Non-pigmented ciliary epithelial cell (primary cell): ENCODE measurements around the gene FER1L5.

Experiments
- DNase-seq: peaks from one replicate; pipeline ENCODE4 v3.0.0-alpha.2; 2010; ENCODE audit warnings: low read depth

The FER1L5 gene

DNA sequence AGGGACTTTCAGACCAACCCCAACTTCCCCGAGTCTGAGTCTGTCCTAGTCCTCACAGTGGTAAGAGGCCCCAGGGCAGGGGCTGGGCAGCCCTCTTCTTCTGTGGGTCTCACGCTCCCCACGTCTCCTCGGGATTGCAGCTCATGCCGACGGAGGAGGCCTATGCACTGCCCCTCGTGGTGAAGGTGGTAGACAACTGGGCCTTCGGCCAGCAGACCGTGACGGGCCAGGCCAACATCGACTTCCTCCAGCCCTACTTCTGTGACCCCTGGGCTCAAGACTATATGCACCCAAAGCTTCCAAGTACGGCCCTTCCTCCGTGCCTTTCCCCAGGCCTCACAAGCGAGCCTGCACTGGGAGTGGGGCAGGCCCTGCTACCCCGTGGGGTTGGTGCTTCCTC is 53.0 kb downstream of the FER1L5 start:
- no peak for DNase-seq

DNA sequence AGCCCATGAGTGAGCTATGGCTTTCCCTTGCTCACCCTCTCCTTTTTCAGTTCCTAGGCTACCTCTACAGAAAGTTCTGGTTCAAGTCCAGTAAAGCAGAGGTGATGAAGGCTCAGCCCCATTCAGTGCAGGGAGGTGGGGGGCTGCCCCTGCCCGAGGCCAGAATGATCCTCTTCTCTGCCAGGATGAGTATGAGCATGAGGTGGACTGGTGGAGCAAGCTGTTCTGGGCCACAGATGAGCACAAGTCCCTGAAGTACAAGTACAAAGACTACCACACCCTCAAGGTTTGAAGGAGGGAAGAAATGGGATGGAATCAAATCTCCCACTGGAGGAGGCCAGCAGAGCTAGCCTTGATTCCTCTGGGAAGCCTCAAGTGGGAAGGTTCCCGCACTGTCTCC is 54.9 kb downstream of the FER1L5 start:
- DNase-seq, result no peak

DNA sequence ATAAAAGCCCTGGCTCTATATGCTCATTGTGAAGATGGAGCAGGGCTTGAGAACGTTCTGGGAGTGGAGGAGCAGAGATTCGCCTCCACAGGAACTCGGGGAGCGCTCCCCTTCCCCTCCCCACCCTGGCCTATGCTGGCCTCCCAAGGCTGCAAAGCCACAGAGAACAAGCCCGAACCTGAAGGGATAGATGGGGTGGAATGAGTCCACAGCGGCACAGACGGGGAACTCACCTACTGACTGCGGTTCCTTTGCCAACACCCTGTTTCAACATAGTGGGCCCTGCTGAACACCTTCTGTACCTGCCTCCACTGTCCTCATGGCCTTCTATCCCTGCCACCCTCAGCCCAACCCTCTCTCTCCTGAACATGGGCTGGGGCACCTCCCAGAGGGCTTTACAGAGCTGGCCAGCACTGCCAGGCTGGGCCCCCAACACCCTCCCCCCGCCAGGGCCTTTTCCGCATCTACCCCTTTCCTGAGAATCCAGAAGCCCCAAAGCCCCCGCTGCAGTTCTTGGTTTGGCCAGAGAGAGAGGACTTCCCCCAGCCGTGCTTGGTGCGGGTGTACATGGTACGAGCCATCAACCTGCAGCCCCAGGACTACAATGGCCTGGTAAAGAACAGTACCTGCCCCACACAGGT is 55.8 kb downstream of the FER1L5 start:
- no peak for DNase-seq

DNA sequence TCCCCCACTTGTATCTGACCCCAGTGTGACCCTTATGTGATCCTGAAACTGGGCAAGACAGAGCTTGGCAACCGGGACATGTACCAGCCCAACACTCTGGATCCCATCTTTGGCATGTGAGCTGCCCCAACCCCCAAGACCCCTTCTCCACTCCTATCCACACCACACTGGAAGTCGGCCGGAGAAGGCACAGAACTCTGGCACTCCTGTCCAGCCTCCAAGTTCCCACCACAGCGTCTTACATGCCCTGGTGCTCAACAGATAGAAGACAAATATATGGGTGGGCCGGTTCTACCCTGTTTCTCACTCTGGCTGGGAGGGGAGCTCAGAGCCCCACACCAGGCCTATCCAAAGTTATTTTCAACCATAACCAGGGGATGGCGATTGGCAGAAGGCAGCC is 56.5 kb downstream of the FER1L5 start:
- DNase-seq, result no peak

DNA sequence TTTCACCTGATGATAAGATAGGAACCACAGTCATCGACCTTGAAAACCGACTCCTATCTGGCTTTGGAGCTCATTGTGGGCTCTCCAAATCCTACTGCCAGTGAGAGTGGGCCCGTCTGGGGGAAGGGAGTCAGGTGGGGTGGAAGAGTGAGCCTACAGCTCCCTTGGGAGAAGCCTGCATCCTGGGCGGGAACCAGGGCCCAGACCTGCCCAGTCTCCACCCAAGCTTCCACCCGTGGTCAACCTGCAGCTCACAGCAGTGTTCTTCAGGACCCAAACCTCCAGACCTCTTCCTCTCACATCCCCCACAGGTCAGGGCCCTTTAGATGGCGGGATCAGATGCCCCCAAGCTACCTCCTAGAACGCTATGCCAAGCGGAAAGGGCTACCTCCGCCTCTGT is 57.1 kb downstream of the FER1L5 start:
- DNase-seq, result no peak

DNA sequence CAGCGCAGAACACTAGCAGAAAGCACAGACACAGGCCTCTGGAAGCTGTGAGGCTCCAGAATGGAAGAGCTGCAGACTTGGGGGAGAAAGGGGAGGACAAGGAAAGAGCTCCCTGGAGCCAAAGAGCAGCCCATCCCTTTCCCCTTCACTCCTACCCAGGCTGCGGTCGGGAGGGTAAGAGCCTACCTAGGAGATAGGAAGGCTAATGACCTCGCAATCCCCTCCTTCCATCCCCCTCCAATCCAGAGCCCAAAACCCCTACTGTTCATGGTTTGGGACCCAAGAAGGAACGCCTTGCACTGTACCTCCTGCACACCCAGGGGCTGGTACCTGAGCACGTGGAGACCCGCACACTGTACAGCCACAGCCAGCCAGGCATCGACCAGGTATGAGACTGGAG is 57.5 kb downstream of the FER1L5 start:
- no peak for DNase-seq

DNA sequence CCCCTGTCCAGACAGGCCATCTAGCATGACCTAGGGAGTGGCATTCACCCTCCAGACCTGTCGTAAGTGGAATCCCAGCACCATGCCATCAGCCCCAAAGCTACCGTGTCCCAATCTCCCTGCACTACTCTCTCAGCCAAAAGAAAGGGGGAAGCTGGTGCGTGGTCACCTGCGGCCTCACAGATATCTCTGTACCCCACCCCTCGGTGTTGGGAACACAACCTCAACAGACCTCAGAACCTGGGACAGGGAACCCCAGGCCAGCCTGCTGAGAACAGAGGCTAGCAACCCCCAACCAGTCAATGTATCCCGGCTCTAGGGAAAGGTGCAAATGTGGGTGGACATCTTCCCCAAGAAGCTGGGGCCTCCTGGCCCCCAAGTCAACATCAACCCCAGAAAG is 59.1 kb downstream of the FER1L5 start:
- no peak for DNase-seq

DNA sequence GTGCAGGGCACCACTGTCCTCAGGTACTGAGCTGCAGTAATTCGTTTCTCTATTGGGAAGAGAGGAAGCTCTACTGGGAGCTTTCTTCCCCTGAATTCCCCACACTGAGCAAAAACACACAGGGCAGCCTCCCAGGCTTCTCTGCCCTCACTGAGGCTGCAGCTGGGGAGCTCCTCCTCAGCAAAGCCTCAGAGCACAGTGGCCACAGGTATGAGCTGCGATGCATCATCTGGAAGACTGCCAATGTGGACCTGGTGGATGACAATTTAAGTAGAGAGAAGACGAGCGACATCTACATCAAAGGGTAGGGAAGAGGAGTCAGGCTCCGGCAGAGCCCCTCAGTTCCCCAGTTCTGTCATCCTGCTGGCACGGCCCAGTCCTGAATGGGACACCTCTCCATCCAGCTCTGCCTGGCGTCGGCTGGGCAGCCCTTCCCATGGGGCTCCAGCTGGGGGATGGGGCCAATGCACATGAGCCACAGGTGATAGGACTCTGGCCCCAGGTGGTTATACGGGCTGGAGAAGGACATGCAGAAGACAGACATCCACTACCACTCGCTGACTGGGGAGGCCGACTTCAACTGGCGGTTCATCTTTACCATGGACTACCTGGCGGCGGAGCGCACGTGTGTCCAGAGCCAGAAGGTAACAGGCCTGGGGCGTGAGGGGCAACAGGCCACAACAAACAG is 59.7 kb downstream of the FER1L5 start:
- no peak for DNase-seq

DNA sequence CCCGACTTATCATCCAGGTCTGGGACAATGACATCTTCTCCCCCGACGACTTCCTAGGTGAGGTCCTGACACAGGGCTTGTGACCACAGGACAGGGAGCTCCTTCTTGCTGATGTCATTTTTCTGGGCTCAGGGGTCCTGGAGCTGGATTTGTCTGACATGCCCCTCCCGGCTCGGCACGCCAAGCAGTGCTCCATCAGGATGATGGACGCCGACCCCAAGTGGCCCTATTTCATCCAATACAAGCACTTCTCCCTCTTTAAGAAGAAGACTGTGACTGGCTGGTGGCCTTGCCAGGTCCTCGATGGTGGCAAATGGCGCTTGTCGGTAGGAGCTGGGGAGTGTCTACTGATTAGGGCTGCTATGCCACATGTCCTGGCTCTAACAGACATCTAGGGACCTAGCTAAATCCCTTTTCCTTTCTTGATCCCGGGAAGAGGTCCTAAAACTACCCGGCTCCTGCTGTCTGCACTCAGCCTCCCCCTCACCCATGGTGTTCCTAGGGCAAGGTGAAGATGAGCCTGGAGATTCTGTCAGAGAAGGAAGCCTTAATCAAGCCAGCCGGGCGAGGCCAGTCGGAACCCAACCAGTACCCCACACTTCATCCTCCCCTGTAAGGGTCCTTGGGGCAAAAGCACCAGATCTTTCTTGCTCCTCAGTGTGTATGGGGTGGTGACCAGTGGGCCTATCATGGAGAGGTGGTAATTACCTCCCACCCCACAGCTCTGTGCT is 60.6 kb downstream of the FER1L5 start:
- no peak for DNase-seq

DNA sequence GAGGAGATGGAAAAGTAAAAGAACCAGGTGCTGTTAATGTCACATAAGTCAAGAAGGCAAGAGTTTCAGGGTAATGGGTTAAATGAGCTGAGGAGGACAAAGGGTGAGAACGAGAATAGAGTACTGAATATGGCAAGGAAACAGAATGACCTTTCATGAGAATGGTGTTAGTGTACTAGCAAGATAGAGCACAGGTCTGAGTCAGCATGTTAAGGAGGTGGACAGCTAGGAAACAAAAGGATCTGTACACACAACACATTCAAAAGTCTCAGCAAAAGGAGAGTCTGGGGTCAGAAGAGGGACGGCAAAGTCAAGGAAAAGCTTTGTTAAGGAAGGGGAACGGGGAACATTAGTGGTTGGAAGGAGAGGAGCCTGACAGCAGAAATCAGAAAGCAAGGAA is 68.4 kb downstream of the FER1L5 start:
- no peak for DNase-seq

DNA sequence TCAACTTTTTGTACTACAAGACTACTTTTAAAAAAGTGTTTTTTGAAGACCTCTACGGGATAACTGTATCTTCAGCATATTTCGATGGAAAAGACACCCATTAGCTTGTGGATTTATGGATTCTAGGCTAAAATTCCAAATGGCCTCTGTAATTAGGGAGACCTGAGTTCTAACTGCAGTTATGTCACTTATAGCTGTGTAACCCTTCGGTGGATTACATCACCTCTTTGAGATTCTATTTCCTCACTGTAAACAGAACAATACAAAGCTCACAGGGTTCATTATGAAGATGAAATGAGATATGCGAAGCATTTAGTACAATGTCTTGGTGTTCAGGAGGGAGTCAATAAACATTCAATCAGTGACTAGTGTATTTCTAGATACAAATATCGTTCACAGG is 73.1 kb downstream of the FER1L5 start:
- DNase-seq, result no peak

DNA sequence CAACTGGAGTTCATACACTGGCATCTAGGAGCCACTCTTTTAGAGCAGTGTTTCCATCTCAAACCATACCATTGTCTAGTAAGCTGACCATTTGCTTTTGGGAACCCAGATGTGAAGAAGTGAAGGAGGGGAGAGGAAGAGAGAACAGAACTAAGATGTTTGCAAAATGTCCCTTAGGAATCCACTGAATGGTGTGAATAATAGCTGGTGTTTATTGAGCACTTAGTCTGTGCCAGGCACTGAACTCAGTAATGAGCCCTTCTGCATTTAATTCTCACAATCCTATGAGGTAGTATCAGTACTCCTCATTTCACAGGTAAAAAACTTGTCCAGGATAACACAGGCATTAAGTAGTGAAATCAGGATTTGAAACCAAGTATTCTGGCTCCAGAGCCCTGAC is 73.8 kb downstream of the FER1L5 start:
- no peak for DNase-seq

DNA sequence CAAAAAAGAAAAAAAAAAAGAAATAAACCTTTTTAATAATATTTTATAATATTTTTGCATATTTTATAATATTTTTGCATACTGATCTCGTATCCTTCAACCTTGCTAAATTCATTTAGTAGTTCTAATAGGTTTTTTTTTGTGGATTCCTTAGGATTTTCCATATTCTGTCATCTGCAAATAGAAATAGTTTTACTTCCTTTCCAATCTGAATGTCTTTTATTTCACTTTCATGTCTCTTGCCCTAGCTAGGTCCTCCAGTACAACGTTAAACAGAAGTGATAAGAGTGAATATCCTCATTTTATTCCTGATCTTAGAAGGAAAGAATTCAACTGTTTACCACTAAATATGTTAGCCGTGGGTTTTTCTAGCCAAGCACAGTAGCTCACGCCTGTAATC is 83.6 kb downstream of the FER1L5 start:
- DNase-seq, result no peak

DNA sequence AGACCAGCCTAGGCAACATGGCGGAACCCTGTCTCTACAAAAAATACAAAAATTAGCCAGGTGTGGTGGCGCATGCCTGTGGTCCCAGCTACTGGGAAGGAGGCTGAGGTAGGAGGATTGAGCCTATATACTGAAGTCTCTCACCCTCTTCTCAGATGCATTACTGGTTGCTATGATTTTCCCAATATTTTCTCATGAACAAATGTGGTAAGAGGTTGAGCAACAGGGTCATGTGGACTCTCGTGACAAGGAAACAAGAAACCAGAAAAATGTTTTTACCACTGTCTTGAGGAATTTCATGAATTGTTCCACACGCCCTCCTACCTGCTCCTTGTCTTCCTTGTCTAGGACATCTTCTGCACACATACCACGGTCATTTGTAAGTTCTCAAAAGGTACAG is 84.9 kb downstream of the FER1L5 start:
- DNase-seq, result no peak

DNA sequence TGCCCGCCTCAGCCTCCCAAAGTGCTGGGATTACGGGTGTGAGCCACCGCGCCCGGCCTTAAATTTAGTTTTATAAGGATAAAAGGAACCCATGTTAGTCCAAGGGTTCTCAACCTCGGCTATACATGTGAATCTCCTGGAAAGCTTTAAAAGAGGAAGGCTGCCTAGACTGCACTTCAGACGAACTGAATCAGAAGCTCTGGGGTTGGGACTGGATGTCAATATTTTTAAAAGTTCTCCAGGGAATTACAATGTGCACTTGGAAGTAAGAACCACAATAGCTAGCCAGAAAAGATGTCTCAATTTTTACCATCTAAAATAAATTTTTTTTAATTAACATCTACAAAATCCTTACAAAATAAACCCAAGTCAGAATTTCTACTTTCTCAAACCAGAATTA is 87.2 kb downstream of the FER1L5 start:
- no peak for DNase-seq

DNA sequence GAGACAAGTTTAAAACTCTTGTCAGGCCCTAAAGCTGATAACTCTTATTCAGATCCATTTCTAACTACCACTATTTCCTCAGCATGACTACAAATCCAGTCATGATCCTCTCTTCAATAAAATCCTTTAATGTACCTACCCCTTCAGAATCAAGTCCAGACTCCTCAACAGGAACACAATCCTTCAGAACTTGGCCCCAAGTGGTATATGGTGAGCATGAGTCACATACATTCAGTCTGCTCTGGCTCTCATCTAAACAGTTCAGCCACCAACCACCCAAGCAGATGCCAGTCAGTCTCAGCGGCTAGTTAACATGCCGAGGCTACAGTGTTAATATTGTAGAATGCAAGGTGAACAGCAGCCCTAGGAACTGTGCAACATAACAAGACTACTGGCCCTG is 87.6 kb downstream of the FER1L5 start:
- DNase-seq, result no peak

DNA sequence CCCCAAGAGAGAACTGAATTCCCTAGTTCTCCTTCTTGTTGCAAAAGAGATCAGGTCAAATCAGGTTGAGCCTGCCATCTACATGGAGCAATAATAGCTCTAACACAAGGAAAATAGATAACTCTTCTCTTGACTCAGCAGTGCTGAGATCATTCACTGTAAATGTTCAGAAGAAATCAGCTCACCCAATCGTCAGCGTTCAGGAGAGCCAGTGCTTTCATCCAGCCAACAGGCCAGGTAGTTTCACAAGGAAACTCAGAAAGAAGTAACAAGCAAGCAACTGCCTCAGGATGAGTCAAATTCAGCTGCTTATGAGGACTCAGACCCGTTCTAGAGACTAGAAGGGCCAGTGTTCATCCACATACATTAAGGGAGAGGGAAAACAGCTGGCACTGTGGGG is 91.4 kb downstream of the FER1L5 start:
- no peak for DNase-seq

DNA sequence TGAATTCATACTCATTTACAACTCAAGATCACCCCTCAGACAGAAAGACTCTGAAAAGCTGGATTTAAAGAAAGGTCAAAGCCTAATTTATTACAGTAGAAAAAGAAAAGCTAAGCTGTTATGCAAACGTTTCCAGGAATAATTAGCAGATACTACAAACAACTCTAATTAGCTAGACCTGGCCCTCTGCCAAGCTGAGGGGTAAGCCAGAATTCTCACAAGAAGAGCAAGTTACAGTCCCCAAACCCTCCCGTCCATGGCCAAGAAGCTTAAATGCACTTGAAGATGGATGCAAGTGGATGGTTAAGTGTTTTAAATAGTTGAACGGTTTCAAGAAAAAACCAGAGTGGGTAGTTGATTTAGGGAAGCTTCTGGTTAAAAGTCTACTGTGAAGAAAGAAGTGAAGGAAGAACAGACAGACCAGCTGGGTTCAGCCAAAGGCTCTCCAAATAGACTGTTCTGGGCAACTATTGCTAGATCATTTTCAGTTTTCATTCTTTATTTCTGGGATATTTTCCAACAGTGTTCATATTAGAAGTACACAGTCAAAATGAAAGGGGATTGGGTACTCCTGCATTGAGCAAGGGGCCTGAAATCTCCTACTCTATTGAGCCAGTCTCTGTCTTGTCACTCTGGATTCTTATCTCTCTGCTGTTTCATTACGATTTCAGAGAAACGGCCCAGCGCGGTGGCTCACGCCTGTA is 92.5 kb downstream of the FER1L5 start:
- no peak for DNase-seq

DNA sequence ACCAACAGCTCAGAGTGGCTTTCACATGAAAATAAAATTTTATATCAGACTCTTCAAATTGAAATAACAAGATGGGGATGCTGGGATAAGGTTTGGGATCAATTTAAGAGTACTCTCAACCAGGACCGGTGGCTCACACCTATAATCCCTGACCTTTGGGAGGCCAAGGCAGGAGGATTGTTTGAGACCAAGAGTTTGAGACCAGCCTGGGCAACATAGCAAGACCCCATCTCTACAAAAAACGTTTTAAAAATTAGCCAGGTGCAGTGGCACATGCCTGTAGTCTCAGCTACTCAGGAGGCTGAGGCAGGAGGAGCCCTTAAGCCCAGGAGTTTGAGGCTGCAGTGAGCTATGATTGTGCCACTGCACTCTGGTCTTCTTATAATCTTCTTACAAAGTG is 94.7 kb downstream of the FER1L5 start:
- DNase-seq, result no peak

DNA sequence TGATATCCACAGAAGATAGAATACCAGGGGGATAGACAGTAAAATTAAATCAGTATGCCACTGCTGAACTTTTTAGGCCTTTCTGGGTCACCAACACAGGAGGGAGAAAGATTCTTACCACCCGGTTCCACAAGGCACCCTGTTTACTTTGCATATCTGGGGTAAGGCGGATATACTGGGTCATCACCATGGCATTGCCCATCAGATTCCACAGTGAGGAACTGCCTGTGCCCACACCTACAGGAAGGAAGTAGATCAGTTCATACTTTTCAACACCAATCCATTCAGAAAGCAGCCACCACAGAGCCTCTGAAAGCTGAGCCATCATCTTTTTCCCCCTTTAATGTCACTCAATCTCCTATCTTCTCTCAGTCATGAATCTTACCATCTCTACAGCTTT is 95.3 kb downstream of the FER1L5 start:
- DNase-seq, result no peak

DNA sequence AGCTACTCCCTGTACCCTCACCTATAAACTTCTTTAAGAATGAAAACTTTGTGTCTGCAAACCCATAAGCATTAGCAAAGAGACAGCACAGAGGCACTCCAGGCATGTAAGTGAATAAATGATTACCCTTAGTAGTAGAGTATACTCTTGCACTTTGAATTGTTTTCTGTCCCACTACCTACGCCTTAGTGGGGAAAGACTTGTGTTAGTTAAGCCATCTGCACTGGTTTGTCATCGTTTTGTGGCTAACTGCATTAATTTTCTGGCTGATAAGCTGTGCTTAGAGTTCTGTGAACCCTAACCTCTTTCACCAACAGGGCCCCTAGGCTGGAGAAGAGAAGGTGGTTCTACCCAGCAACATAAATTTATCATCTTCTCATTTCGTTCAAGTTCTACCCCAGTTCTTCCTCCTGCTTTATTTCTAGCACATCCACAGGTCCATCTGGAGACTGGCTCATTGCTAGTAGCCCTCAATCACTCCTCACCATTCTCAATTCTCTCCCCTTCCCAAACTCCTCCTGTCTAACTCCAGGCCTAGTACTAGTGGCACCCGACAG is 96.6 kb downstream of the FER1L5 start:
- no peak for DNase-seq

DNA sequence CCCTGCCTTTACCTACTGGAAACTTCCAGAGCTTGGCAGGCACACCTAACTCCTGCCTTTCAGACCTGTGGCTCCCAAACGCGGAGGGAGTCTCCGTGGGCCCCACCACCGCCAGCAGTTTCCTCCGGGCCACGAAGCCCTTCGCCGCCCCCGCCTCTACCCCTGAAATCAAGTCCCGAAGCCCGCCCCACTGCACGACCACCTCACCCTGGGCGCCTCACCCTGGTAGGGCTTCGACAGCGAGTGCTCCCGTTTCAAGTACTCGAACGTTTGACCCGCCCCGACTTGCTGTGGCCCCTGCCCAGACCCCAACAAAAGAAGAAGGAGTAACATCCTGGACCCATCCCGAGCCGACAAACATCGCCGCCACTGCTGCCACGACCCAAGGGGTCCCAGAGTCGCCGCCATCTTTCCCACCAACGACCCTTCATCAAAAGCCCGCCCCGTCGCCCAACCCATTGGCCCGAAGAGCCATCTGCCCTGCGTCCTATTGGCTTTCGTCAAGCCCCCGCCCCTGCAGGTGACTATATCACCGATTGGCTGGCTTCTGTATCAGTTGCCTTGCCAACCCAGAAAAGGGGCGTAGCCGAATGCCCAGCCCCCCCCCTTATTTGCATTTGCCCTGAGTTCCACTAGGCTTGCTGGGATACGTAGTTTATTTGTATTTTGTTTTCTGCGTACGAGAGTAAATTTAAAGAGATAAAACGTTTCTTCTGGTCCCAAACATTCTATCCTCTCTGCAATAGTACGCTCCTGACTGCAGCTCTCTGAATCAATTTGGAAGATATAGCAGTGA is 97.3 kb downstream of the FER1L5 start, which contains the start of gene LMAN2L:
Gene LMAN2L (minus strand): TSS at position 432 of the 796 bp plus-strand sequence. CDS start 24 bp downstream, at position 408.
- peak; percentile 83 for DNase-seq
